ENCODE data around the gene OR9A2. TPM values are rescaled to one million over a fixed set of nuclear protein-coding genes. Genes with fewer than 3 reads are reported as not detected.

The OR9A2 gene
- total RNA-seq, 1 experiment from 2014 or later, result not detected

GRCh38 chr7:143005632-143006260 lies 21.2 kb downstream of the OR9A2 start:
- Histone ChIP-seq H3K4me3 (ENCODE audit: low read length) (peak overlapping the region; percentile 15), H3K9me2 (replicated peaks; ENCODE audit: insufficient read depth, low read length) (no peaks in the 10 kb centered on the region), H4K20me1 (ENCODE audit: insufficient read depth, low read depth, low read length) (no peaks in the 10 kb centered on the region), H3K4me1 (ENCODE audit: low read length) (peaks cover 68% of the 10 kb centered on the region), H3K36me3 (ENCODE audit: insufficient read depth, low read length) (no peaks in the 10 kb centered on the region), H2AFZ (ENCODE audit: low read length) (peak overlapping the region; percentile 70), H3K79me2 (ENCODE audit: low read length) (no peaks in the 10 kb centered on the region), H3K4me2 (ENCODE audit: low read depth, low read length, poor library complexity, severe bottlenecking) (peak overlapping the region; percentile 56), H3K9me3 (ENCODE audit: low read length) (no peaks in the 10 kb centered on the region), H3K27me3 (ENCODE audit: low read length) (no peaks in the 10 kb centered on the region), H3K9ac (ENCODE audit: low read length) (peak overlapping the region; percentile 26), H3K27ac (ENCODE audit: low read length) (peak overlapping the region; percentile 13)
- peak; percentile 52 for DNase-seq

DNA sequence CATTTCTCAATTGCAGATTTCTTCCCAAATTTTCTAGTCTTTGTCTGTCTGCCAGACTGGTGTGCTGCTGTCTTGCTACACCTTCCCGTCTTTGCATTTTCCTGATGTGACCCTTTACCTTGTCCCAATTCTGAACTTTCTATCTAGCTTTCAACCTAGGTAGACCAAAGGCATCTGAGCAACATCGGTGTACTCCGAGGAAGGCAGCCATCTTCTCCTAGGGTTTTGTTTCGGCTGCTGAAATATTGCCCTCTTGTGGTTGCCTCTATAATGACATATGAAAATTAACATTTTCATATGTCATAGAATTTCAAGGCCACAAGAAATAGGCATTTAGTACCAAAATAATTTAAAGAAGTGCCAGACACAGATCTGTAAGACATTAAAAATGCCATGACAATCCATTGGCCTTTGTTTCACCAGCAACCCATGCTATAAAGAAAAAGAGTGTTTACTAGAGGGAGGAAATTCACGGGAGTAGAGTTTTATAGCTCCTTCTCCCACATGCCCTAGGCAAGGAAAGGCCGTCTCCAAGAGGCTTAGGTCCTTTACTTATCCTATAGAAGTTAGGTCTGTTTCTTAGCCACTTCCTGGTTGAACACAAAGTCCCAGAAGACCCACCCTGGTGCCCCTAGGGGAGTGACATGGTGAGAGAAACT lies 23.4 kb downstream of the OR9A2 start:
- Histone ChIP-seq H3K79me2 (ENCODE audit: low read length) (no peaks in the 10 kb centered on the region), H3K36me3 (ENCODE audit: insufficient read depth, low read length) (no peaks in the 10 kb centered on the region), H3K27ac (ENCODE audit: low read length) (no peak overlapping the region), H4K20me1 (ENCODE audit: insufficient read depth, low read depth, low read length) (no peaks in the 10 kb centered on the region), H3K4me3 (ENCODE audit: low read length) (peak overlapping the region; percentile 17; the same call in 1 of the 2 replicates), H3K9me2 (replicated peaks; ENCODE audit: insufficient read depth, low read length) (no peaks in the 10 kb centered on the region), H3K4me2 (ENCODE audit: low read depth, low read length, poor library complexity, severe bottlenecking) (peak overlapping the region; percentile 51), H3K27me3 (ENCODE audit: low read length) (no peaks in the 10 kb centered on the region), H3K4me1 (ENCODE audit: low read length) (peaks cover 51% of the 10 kb centered on the region), H3K9ac (ENCODE audit: low read length) (peak overlapping the region; percentile 12; the same call in 1 of the 2 replicates), H3K9me3 (ENCODE audit: low read length) (no peaks in the 10 kb centered on the region), H2AFZ (ENCODE audit: low read length) (peak overlapping the region; percentile 87)
- peak; percentile 87 for DNase-seq

GRCh38 chr7:143002898-143003297 lies 24.0 kb downstream of the OR9A2 start:
- H3K27me3 ChIP-seq (ENCODE audit: low read length), result no peaks in the 10 kb centered on the region
- H3K4me2 ChIP-seq (ENCODE audit: low read depth, low read length, poor library complexity, severe bottlenecking), result peak overlapping the region; percentile 51
- H4K20me1 ChIP-seq (ENCODE audit: insufficient read depth, low read depth, low read length), result no peaks in the 10 kb centered on the region
- no peaks in the 10 kb centered on the region for H3K9me3 ChIP-seq (ENCODE audit: low read length)
- DNase-seq, result no peak
- H3K4me1 ChIP-seq (ENCODE audit: low read length), result peaks cover 44% of the 10 kb centered on the region
- H3K27ac ChIP-seq (ENCODE audit: low read length), result no peak overlapping the region
- no peaks in the 10 kb centered on the region for H3K36me3 ChIP-seq (ENCODE audit: insufficient read depth, low read length)
- H3K79me2 ChIP-seq (ENCODE audit: low read length), result no peaks in the 10 kb centered on the region
- peak overlapping the region; percentile 87 for H2AFZ ChIP-seq (ENCODE audit: low read length)
- 0 out of 2 replicates have a peak overlapping the region, but pooled peaks have one; percentile 12 for H3K9ac ChIP-seq (ENCODE audit: low read length)
- peak overlapping the region; percentile 17; the same call in 1 of the 2 replicates for H3K4me3 ChIP-seq (ENCODE audit: low read length)
- H3K9me2 ChIP-seq (replicated peaks; ENCODE audit: insufficient read depth, low read length), result no peaks in the 10 kb centered on the region

GRCh38 chr7:143002106-143002505 lies 24.8 kb downstream of the OR9A2 start:
- DNase-seq, result peak; percentile 69
- H3K79me2 ChIP-seq (ENCODE audit: low read length), result no peaks in the 10 kb centered on the region
- no peak overlapping the region for H3K9ac ChIP-seq (ENCODE audit: low read length)
- H3K36me3 ChIP-seq (ENCODE audit: insufficient read depth, low read length), result no peaks in the 10 kb centered on the region
- 0 out of 2 replicates have a peak overlapping the region, but pooled peaks have one; percentile 33 for H2AFZ ChIP-seq (ENCODE audit: low read length)
- peaks cover 40% of the 10 kb centered on the region for H3K4me1 ChIP-seq (ENCODE audit: low read length)
- no peak overlapping the region for H3K4me2 ChIP-seq (ENCODE audit: low read depth, low read length, poor library complexity, severe bottlenecking)
- H3K9me2 ChIP-seq (replicated peaks; ENCODE audit: insufficient read depth, low read length), result no peaks in the 10 kb centered on the region
- H3K9me3 ChIP-seq (ENCODE audit: low read length), result no peaks in the 10 kb centered on the region
- H3K4me3 ChIP-seq (ENCODE audit: low read length), result no peak overlapping the region
- no peak overlapping the region for H3K27ac ChIP-seq (ENCODE audit: low read length)
- H3K27me3 ChIP-seq (ENCODE audit: low read length), result no peaks in the 10 kb centered on the region
- no peaks in the 10 kb centered on the region for H4K20me1 ChIP-seq (ENCODE audit: insufficient read depth, low read depth, low read length)

DNA sequence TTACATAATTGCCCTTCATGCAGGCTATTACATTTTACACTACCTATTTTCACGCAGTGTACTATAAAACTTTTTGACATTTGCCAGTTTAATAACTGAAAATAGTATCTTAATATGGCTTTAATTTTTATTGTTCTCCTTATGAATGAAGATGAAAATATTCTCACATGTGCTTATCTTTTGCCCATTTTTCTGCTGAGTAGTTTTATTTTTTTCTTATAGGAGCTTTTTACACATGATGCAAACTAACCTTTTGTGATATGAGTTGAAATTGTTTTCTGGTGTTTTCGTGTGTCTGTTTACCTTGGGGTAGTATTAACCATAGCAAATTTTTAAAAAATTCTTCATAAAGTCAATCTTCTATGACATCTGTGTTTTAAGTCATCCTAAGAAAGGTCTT lies 26.3 kb downstream of the OR9A2 start:
- Histone ChIP-seq H3K9me2 (replicated peaks; ENCODE audit: insufficient read depth, low read length) (no peaks in the 10 kb centered on the region), H3K9me3 (ENCODE audit: low read length) (no peaks in the 10 kb centered on the region), H3K27ac (ENCODE audit: low read length) (no peak overlapping the region), H3K9ac (ENCODE audit: low read length) (no peak overlapping the region), H4K20me1 (ENCODE audit: insufficient read depth, low read depth, low read length) (no peaks in the 10 kb centered on the region), H3K4me2 (ENCODE audit: low read depth, low read length, poor library complexity, severe bottlenecking) (no peak overlapping the region), H2AFZ (ENCODE audit: low read length) (no peak overlapping the region), H3K4me1 (ENCODE audit: low read length) (peaks cover 25% of the 10 kb centered on the region), H3K4me3 (ENCODE audit: low read length) (no peak overlapping the region), H3K27me3 (ENCODE audit: low read length) (no peaks in the 10 kb centered on the region), H3K79me2 (ENCODE audit: low read length) (no peaks in the 10 kb centered on the region), H3K36me3 (ENCODE audit: insufficient read depth, low read length) (no peaks in the 10 kb centered on the region)
- no peak for DNase-seq

GRCh38 chr7:142999793-143000192 lies 27.1 kb downstream of the OR9A2 start:
- no peak overlapping the region for H2AFZ ChIP-seq (ENCODE audit: low read length)
- no peak overlapping the region for H3K27ac ChIP-seq (ENCODE audit: low read length)
- peaks cover 16% of the 10 kb centered on the region for H3K4me1 ChIP-seq (ENCODE audit: low read length)
- no peaks in the 10 kb centered on the region for H3K9me2 ChIP-seq (replicated peaks; ENCODE audit: insufficient read depth, low read length)
- H3K79me2 ChIP-seq (ENCODE audit: low read length), result no peaks in the 10 kb centered on the region
- no peak overlapping the region for H3K4me2 ChIP-seq (ENCODE audit: low read depth, low read length, poor library complexity, severe bottlenecking)
- no peak for DNase-seq
- no peaks in the 10 kb centered on the region for H3K36me3 ChIP-seq (ENCODE audit: insufficient read depth, low read length)
- H3K27me3 ChIP-seq (ENCODE audit: low read length), result no peaks in the 10 kb centered on the region
- H3K9me3 ChIP-seq (ENCODE audit: low read length), result no peaks in the 10 kb centered on the region
- no peak overlapping the region for H3K9ac ChIP-seq (ENCODE audit: low read length)
- H3K4me3 ChIP-seq (ENCODE audit: low read length), result no peak overlapping the region
- H4K20me1 ChIP-seq (ENCODE audit: insufficient read depth, low read depth, low read length), result no peaks in the 10 kb centered on the region

DNA sequence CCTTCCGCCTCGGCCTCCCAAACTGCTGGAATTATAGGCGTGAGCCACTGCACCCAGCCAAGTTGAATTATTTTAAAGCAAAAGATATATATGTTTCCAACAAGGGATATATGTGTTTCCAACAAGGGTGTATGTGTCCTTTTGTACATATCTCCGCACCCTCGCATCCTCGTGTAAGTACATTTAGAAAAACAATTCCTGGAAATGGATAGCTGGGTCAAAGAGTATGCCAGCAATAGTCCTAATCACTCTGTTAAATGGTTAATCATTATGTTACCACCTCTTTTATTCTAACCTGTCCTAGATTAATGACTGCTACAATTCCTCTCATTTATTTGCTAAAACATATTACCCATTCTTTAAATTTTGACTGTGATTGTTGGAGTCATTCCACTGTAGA lies 28.0 kb downstream of the OR9A2 start:
- Histone ChIP-seq H2AFZ (ENCODE audit: low read length) (no peak overlapping the region), H4K20me1 (ENCODE audit: insufficient read depth, low read depth, low read length) (no peaks in the 10 kb centered on the region), H3K4me3 (ENCODE audit: low read length) (no peak overlapping the region), H3K9me3 (ENCODE audit: low read length) (no peaks in the 10 kb centered on the region), H3K79me2 (ENCODE audit: low read length) (no peaks in the 10 kb centered on the region), H3K4me1 (ENCODE audit: low read length) (peaks cover 10% of the 10 kb centered on the region), H3K27ac (ENCODE audit: low read length) (no peak overlapping the region), H3K9ac (ENCODE audit: low read length) (no peak overlapping the region), H3K4me2 (ENCODE audit: low read depth, low read length, poor library complexity, severe bottlenecking) (no peak overlapping the region), H3K9me2 (replicated peaks; ENCODE audit: insufficient read depth, low read length) (no peaks in the 10 kb centered on the region), H3K36me3 (ENCODE audit: insufficient read depth, low read length) (no peaks in the 10 kb centered on the region), H3K27me3 (ENCODE audit: low read length) (no peaks in the 10 kb centered on the region)
- no peak for DNase-seq

- H3K9me3 ChIP-seq (ENCODE audit: low read length), result no peaks in the 10 kb centered on the region
- H3K9me2 ChIP-seq (replicated peaks; ENCODE audit: insufficient read depth, low read length), result no peaks in the 10 kb centered on the region
- H3K36me3 ChIP-seq (ENCODE audit: insufficient read depth, low read length), result no peaks in the 10 kb centered on the region
- no peak for DNase-seq
- H3K27ac ChIP-seq (ENCODE audit: low read length), result no peak overlapping the region
- H3K27me3 ChIP-seq (ENCODE audit: low read length), result no peaks in the 10 kb centered on the region
- no peak overlapping the region for H3K4me3 ChIP-seq (ENCODE audit: low read length)
- no peak overlapping the region for H2AFZ ChIP-seq (ENCODE audit: low read length)
- H3K4me2 ChIP-seq (ENCODE audit: low read depth, low read length, poor library complexity, severe bottlenecking), result no peak overlapping the region
- H4K20me1 ChIP-seq (ENCODE audit: insufficient read depth, low read depth, low read length), result no peaks in the 10 kb centered on the region
- no peaks in the 10 kb centered on the region for H3K4me1 ChIP-seq (ENCODE audit: low read length)
- H3K79me2 ChIP-seq (ENCODE audit: low read length), result no peaks in the 10 kb centered on the region
- H3K9ac ChIP-seq (ENCODE audit: low read length), result no peak overlapping the region
Measured at GRCh38 chr7:142997456-142997989, 29.4 kb downstream of the OR9A2 start.

All from Karpas-422 (cell line).